Esophagus muscularis mucosa (tissue), 3 donors: Measurements from ENCODE around the gene RAB40A.
"Not testable (repeated sequence)": the region's sequence is repeated elsewhere in the genome, so short reads cannot be mapped to it uniquely, and the experiment has no call there.

Experiments
- CTCF ChIP-seq, 3 experiments: fragments of 200-600 bp in 2 of 3; fragments of 450-650 bp in 1 of 3; sonication (generic) in 2 of 3; IDR thresholded peaks; one replicate each; pipeline ENCODE4 v1.5.1; 2017 to 2019; ENCODE audit warnings: antibody characterized with exemption in 3 of 3, mild to moderate bottlenecking in 2 of 3, moderate library complexity in 1 of 3
- POLR2A ChIP-seq: fragments of 450-650 bp; IDR thresholded peaks from one replicate; pipeline ENCODE4 v1.6.1; 2017; ENCODE audit warnings: antibody characterized with exemption, moderate library complexity, mild to moderate bottlenecking, low read depth

- TF ChIP-seq POLR2A; CTCF (IDR thresholded peaks at IDR 0.05): not testable (repeated sequence)
These were observed 59.1 kb downstream of the RAB40A start for GRCh38 chrX:103460001-103460755.
